Left renal pelvis (tissue), 4 donors: ENCODE measurements around the gene PRODH. TPM values are rescaled to one million over a fixed set of nuclear protein-coding genes. Genes with fewer than 3 reads are reported as not detected.
"Not testable (repeated sequence)": the region's sequence is repeated elsewhere in the genome, so short reads cannot be mapped to it uniquely, and the experiment has no call there.

Experiments
- DNase-seq, 4 donors: peaks; one replicate each; pipeline ENCODE4 v3.0.0-alpha.2; 2013; ENCODE audit warnings: low read depth in 4 of 4, low spot score in 3 of 4
- polyA plus RNA-seq, 4 donors: library from polyadenylated mRNA; unstranded; fragments of 120-200 nt; gene quantifications; one replicate each; pipeline ENCODE4 v1.2.1, GENCODE V29; 2013; ENCODE audit not compliant: insufficient read length in 4 of 4

Gene PRODH
- polyA plus RNA-seq, 4 donors, result 0.75 to 24.0 (median 11.0) TPM

DNA sequence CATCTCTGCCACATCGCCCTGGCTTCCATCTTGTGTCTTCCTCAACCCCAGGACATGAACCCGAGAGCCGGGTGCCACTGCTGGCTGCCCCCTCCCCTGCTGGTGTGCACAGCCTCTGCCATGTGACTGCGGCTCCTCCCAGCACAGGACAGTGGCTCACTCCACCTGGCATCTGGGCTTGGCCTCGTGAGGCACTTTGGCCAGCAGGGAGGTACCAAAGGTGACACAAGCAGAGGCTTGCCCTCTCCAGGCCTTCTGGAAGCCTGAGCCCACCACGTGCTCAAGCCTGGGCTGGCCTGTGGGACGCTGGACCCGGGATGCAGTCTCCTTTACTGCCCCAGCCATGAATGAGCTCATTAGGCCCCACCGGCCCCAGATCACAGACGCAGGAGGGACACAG lies 21.5 kb downstream of the PRODH start:
- DNase-seq, result not testable (repeated sequence)

GRCh38 chr22:18912264-18912946 lies 23.7 kb downstream of the PRODH start:
- not testable (repeated sequence) for DNase-seq

GRCh38 chr22:18911535-18911934 lies 24.6 kb downstream of the PRODH start:
- DNase-seq, result not testable (repeated sequence)

DNA sequence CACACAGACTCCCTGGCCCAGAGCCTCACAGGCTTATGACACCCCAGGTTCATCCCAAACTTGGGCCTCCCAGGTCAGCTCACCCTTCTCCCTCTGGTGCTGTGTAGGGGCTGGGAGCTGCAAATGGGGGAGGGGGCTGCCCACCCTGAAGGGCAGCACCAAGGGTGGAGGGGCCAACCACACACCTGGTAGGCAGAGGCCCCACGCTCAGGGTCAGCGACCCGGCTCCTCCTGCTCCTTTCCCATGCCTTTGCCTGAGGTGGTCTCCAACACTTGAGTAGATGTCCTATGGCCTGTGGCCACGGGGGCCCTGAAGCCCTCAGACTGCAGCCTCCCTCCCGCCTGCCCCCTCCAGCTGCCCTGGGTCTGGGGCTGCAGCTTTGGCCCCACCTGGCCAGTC lies 26.5 kb downstream of the PRODH start:
- no peak for DNase-seq

DNA sequence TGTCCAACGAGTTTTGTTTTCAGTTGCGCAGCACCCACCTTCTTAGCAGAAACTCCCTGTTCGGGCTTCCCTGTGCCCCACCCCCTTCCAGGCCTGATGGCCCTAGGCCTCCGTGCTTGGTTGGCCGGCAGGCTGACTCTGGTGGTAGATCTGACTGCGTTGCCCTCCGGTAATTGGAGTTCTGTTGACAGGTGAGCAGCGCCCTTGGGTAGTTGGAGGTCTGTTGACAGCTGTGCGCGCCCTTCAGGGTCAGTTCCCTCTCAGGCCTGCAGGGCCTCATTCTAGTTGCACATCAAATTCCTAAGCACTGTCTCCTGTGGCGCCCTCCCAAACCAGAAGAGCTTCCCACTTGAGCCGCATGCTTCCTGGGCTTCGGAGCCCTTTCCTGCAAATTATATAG lies 29.2 kb downstream of the PRODH start:
- no peak for DNase-seq

DNA sequence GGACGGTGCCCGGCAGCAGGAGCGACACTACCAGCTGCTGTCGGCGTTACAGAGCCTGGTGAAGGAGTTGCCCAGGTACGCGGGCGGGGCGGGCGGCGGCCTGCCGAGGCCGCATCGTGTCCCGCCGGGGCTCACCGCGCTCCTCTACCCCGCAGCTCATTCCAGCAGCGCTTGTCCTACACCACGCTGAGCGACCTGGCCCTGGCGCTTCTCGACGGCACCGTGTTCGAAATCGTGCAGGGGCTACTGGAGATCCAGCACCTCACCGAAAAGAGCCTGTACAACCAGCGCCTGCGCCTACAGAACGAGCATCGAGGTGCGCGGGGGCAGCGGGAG lies 29.7 kb downstream of the PRODH start:
- DNase-seq, result not testable (repeated sequence)

GRCh38 chr22:18905540-18906409 lies 30.3 kb downstream of the PRODH start, which contains the start of gene DGCR6:
TSS of gene DGCR6 (plus strand) at chr22:18906320. CDS start at chr22:18906375, 55 bp downstream.
- DNase-seq, result no peak

GRCh38 chr22:18896037-18896657 lies 39.9 kb downstream of the PRODH start:
- not testable (repeated sequence) for DNase-seq

DNA sequence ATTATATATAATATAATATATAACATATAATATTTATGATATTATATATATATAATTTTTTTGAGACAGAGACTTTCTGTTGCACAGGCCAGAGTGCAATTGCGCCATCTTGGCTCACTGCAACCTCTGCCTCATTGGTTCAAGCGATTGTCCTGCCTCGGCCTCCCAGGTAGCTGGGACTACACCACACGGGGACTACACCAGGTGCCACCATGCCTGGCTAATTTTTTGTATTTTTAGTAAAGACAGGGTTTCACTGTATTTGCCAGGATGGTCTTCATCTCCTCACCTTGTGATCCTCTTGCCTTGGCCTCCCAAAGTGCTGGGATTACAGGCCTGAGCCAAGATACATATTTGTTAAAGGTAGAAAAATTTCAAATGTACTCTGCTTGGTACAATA lies 42.3 kb downstream of the PRODH start:
- DNase-seq, result not testable (repeated sequence)

DNA sequence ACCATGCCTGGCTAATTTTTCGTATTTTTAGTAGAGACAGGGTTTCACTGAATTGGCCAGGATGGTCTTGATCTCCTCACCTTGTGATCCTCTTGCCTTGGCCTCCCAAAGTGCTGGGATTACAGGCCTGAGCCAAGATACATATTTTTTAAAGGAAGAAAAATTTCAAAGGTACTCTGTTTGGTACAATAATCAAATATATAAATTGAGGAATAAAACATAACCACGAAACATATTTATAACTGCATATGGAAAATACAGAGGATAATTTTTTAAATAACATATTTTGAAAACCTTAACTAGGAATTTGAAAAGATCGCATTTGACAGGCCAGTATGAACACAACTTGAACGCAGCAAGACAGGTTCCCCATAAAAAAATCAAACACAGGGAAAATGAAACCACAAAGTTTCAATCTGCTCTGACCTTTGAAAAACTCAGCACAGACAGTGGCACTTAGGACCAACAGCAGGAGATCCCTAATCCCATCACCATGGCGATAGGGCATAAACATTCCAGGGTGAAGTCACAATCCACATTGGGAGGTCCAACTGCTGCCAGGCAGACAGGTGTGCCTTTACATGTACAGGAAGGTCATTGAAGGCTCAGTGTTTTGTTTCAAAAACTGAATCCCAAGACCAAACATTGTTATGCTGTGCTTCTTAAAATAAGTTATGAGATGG lies 45.4 kb downstream of the PRODH start:
- DNase-seq, result not testable (repeated sequence)

DNA sequence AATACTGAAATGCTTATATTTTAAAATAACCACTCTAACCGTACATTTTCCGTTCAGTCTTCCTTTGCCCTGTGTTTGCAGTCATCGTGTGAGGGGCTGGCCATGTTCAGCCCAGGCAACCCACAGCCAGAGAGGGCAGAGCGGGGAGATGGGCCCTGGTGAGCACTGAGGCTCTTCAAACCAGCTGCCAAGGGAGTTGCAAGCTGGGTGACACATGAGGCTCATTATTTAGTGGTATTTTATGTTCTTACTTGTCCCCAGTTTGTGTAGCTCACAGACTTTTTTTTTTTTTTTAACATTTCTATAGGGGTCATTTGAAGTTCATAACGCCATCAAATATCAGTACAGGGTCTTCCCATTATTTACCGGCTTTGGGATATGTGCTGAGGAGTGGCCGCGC lies 48.0 kb downstream of the PRODH start:
- no peak for DNase-seq

GRCh38 chr22:18884465-18884864 lies 51.6 kb downstream of the PRODH start:
- not testable (repeated sequence) for DNase-seq

DNA sequence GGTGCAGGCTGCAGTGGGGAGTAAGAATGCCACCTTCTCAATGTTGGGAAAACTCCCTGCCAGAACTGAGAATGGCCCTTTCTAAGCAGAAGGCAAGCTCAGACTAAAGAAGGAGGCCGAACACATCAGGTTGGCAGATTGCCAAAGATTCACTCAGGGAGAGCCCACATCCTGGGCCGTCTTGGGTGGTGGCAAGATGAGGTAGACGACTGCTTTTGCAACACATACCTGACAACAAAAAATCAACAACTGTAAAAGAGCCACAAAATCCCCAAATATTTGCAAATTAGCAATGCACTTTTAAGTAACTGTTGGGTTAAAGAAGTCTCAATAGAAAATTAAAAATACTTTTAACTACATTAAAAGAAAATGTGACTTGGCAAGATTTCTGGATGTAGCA lies 54.8 kb downstream of the PRODH start:
- DNase-seq, result not testable (repeated sequence)

Other genes with a start within 250 kb of the PRODH start
- gene DGCR6, start 30.0 kb downstream of the PRODH start, polyA plus RNA-seq, result 10 to 100 TPM in 1 of 4 donors, 1 to 10 TPM in 3; 2.3 to 12.8 (median 7.3) TPM
- gene DGCR2, start 186.1 kb upstream of the PRODH start, polyA plus RNA-seq, result 10 to 100 TPM; 69.0 to 75.9 (median 71.2) TPM
- gene TSSK2, start 195.0 kb upstream of the PRODH start, polyA plus RNA-seq, result under 1 TPM in 1 of 4 donors, not detected in 3; 0.15 TPM
- gene ESS2, start 208.4 kb upstream of the PRODH start, polyA plus RNA-seq, result 10 to 100 TPM; 11.9 to 14.8 (median 13.6) TPM
- not detected for gene GSC2, start 214.0 kb upstream of the PRODH start, polyA plus RNA-seq
- gene SLC25A1, start 242.4 kb upstream of the PRODH start, polyA plus RNA-seq, result 10 to 100 TPM; 30.7 to 84.1 (median 69.1) TPM